Endothelial cell of umbilical vein (primary cell): ENCODE results near the gene SREBF1. TPM values are rescaled to one million over a fixed set of nuclear protein-coding genes. Genes with fewer than 3 reads are reported as not detected.

ENCODE experiments used
- BruUV-seq: library from RNA; stranded (reverse); fragments of 400-500 nt; replicated peaks from 2 replicates; lab custom pipeline; 2021; lab: Mats Ljungman, UMichigan
- CTCF ChIA-PET: fragments of 300-600, 350-600 bp; sonication (Branson Sonifier 250); formaldehyde crosslinking; loops from one replicate; lab custom pipeline; 2021; ENCODE audit warnings: antibody characterized with exemption, inconsistent platforms; lab: Charles Lee
- POLR2A ChIA-PET: fragments of 300-600, 350-600 bp; sonication (Branson Sonifier 250); formaldehyde crosslinking; loops from one replicate; lab custom pipeline; 2021; ENCODE audit warnings: antibody characterized with exemption, inconsistent platforms; lab: Charles Lee
- DNase-seq: peaks from one replicate; pipeline ENCODE4 v3.0.0-alpha.2; 2011; ENCODE audit warnings: low read depth, low spot score
- FAIRE-seq: peaks from 2 replicates; lab custom pipeline; 2011; peaks lifted over from hg19 to GRCh38; lab: Jason Lieb, UNC
- H2AFZ ChIP-seq: 2 replicates; pipeline ENCODE4 v1.6.0; 2012; ENCODE audit warnings: low read depth, low read length, control low read depth, inconsistent platforms
- H3K27ac ChIP-seq: 2 replicates; pipeline ENCODE4 v1.5.1; 2011; ENCODE audit warnings: low read depth, mild to moderate bottlenecking, control low read depth, low read length, moderate library complexity; ENCODE audit not compliant: insufficient read depth
- H3K27me3 ChIP-seq, 2 experiments: 2 replicates each; pipeline versions ENCODE4 v1.6.0 to v1.6.1; 2011; ENCODE audit warnings: low read length in 2 of 2, mixed read lengths in 1 of 2; ENCODE audit not compliant: control insufficient read depth in 2 of 2, insufficient read depth in 2 of 2
- H3K36me3 ChIP-seq, 2 experiments: 2 replicates in 1 of 2; 3 replicates in 1 of 2; pipeline ENCODE4 v1.5.1; 2011; ENCODE audit warnings: low read length in 2 of 2, mild to moderate bottlenecking in 1 of 2, moderate library complexity in 1 of 2; ENCODE audit not compliant: control insufficient read depth in 2 of 2, insufficient read depth in 2 of 2; ENCODE audit errors: extremely low read depth in 1 of 2
- H3K4me1 ChIP-seq: 3 replicates; pipeline ENCODE4 v1.5.1; 2011; ENCODE audit warnings: mild to moderate bottlenecking, low read length; ENCODE audit not compliant: control insufficient read depth, insufficient read depth; ENCODE audit errors: extremely low read depth
- H3K4me2 ChIP-seq: 2 replicates; pipeline ENCODE4 v1.6.1; 2011; ENCODE audit warnings: low read length, control low read depth, mixed read lengths; ENCODE audit not compliant: insufficient read depth
- H3K4me3 ChIP-seq, 3 experiments: fragments of 200-600 bp in 1 of 3; sonication (generic), shearing (Covaris generic) in 1 of 3; replicated peaks in 1 of 3; 2 replicates each; pipeline ENCODE4 v1.5.1; 2011 to 2016; ENCODE audit warnings: control low read depth in 3 of 3, low read length in 3 of 3, mild to moderate bottlenecking in 2 of 3, inconsistent platforms in 1 of 3, low read depth in 1 of 3, moderate library complexity in 1 of 3; ENCODE audit not compliant: insufficient read depth in 1 of 3
- H3K79me2 ChIP-seq: 2 replicates; pipeline ENCODE4 v1.6.0; 2012; ENCODE audit warnings: low read length, inconsistent platforms; ENCODE audit not compliant: control insufficient read depth, insufficient read depth
- H3K9ac ChIP-seq: replicated peaks from 2 replicates; pipeline ENCODE3; 2011; ENCODE audit warnings: low read length, control low read depth; ENCODE audit not compliant: insufficient read depth; ENCODE audit errors: extremely low read depth
- H3K9me1 ChIP-seq: replicated peaks from 3 replicates; pipeline ENCODE4 v1.6.0; 2011; ENCODE audit warnings: mild to moderate bottlenecking, low read length; ENCODE audit not compliant: control insufficient read depth, insufficient read depth; ENCODE audit errors: extremely low read depth
- H3K9me3 ChIP-seq: replicated peaks from 2 replicates; pipeline ENCODE4 v1.5.1; 2012; ENCODE audit warnings: low read length, inconsistent platforms; ENCODE audit not compliant: control insufficient read depth, insufficient read depth
- H4K20me1 ChIP-seq: replicated peaks from 2 replicates; pipeline ENCODE3; 2011; ENCODE audit warnings: mild to moderate bottlenecking, low read length; ENCODE audit not compliant: control insufficient read depth, insufficient read depth; ENCODE audit errors: extremely low read depth
- EZH2 ChIP-seq: IDR thresholded peaks from 2 replicates; pipeline ENCODE4 v1.6.1; 2012; ENCODE audit warnings: borderline replicate concordance, low read depth, mild to moderate bottlenecking, moderate library complexity, low read length, inconsistent platforms; ENCODE audit not compliant: severe bottlenecking
- GATA2 ChIP-seq: IDR thresholded peaks from 2 replicates; pipeline ENCODE4 v1.7.0; 2011; ENCODE audit warnings: low read depth, mild to moderate bottlenecking, moderate library complexity, mixed read lengths, low read length; ENCODE audit not compliant: insufficient read length, insufficient read depth
- JUN ChIP-seq: IDR thresholded peaks from 2 replicates; pipeline ENCODE4 v1.6.1; 2011; ENCODE audit warnings: borderline replicate concordance, low read depth; ENCODE audit not compliant: insufficient read length, insufficient read depth
- MAX ChIP-seq: IDR thresholded peaks from 2 replicates; pipeline ENCODE4 v1.6.1; 2011; ENCODE audit not compliant: insufficient read depth, insufficient read length
- MYC ChIP-seq: IDR thresholded peaks from one replicate; pipeline ENCODE4 v1.6.1; 2011; ENCODE audit warnings: mild to moderate bottlenecking, low read depth, low read length
- POLR2A ChIP-seq: IDR thresholded peaks from 2 replicates; pipeline ENCODE4 v1.6.1; 2012; ENCODE audit warnings: low read depth, mild to moderate bottlenecking, control low read depth, low read length
- POLR2AphosphoS5 ChIP-seq: IDR thresholded peaks from 2 replicates; pipeline ENCODE4 v1.6.1; 2012; ENCODE audit warnings: low read depth, mild to moderate bottlenecking, control low read depth, low read length, moderate library complexity; ENCODE audit not compliant: insufficient read depth
- dilution Hi-C: fragments of 300-500 bp; cut with MboI; formaldehyde crosslinking; loops from one replicate; pipeline ENCODE4 v1.15.0; 2019; ENCODE audit warnings: low sequenced_read_pairs; ENCODE audit not compliant: extremely low pct_ligation_motif_present
- intact Hi-C: fragments of 100-400 bp; cut with micrococcal nuclease; formaldehyde crosslinking; loops from one replicate; pipeline ENCODE4 v1.10.0; 2022
- polyA plus RNA-seq, 4 experiments: library from polyadenylated mRNA; depleted of rRNA in 3 of 4; stranded (reverse) in 3 of 4; unstranded in 1 of 4; fragments of >200 nt; gene quantifications; 2 replicates each; pipeline versions ENCODE4 v1.2.1 to v1.2.3, GENCODE V29; 2011 to 2012; ENCODE audit warnings: missing spikeins in 1 of 4
- total RNA-seq: library from RNA; stranded (reverse); gene quantifications from 2 replicates; pipeline ENCODE4 v1.2.3, GENCODE V29; 2021

The SREBF1 gene
- total and polyA plus RNA-seq, 2 donors (not counting 3 experiments of a cell fraction or from before 2014, with no cell fraction given) = 50.4 to 109 TPM

DNA sequence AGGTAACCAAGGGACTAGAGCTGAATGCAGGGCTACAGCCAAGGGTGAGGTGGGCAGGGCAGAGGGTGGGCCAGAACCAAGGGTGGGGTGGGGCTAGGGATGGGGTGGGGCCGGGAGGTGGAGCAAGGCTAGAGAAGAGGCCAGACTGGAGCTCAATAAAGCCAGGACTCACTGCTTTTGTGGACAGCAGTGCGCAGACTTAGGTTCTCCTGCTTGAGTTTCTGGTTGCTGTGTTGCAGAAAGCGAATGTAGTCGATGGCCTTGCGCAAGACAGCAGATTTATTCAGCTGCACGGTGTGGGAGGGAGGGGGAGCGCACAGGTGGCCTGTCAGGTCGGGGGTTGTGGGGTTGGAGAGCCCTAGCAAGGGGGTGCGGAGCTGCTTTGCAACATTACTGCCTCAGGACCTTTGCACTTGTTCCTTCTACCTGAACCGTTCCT is 18.7 kb downstream of the SREBF1 start:
- FAIRE-seq = peak; percentile 64
- dilution Hi-C loops = no loop called here
- Histone ChIP-seq H3K4me3 (no peak overlapping the region), H3K4me1 (peaks cover 14% of the 10 kb centered on the region), H3K9ac (no peak overlapping the region), H3K27me3 (no peaks in the 10 kb centered on the region), H2AFZ (no peak overlapping the region), H3K9me3 (no peaks in the 10 kb centered on the region), H3K36me3 (peaks cover 15 to 27% of the 10 kb centered on the region in 2 experiments), H3K4me2 (no peak overlapping the region), H3K9me1 (no peaks in the 10 kb centered on the region), H4K20me1 (no peaks in the 10 kb centered on the region), H3K27ac (no peak overlapping the region), H3K79me2 (peaks cover 22% of the 10 kb centered on the region)
- ChIA-PET POLR2A (no interaction called here), CTCF (interaction anchor here (0.6 to 1.0 kb wide), 3 partner anchors 16 to 215 kb away, joined by 3 read pairs; no protein-coding TSS in a partner anchor)
- BruUV-seq = no TSS peak
- no peak for DNase-seq
- no peak for TF ChIP-seq POLR2AphosphoS5
- TF ChIP-seq GATA2 = no peak
- TF ChIP-seq EZH2 = no peak
- TF ChIP-seq MAX = no peak
- intact Hi-C loops = loop anchor here (5.0 kb wide), 1 partner anchor 611 kb away; the partner anchor contains the start of gene PLD6

- Histone ChIP-seq H3K36me3 (peaks cover 15 to 29% of the 10 kb centered on the region in 2 experiments), H3K4me3 (no peak overlapping the region), H4K20me1 (no peaks in the 10 kb centered on the region), H3K79me2 (peaks cover 16% of the 10 kb centered on the region), H3K27me3 (no peaks in the 10 kb centered on the region), H3K9ac (no peak overlapping the region), H3K4me1 (peaks cover 10% of the 10 kb centered on the region), H3K27ac (no peak overlapping the region), H2AFZ (no peak overlapping the region), H3K4me2 (no peak overlapping the region), H3K9me1 (no peaks in the 10 kb centered on the region), H3K9me3 (no peaks in the 10 kb centered on the region)
- dilution Hi-C loops (no loop called here), intact Hi-C loops (loop anchor here (5.0 kb wide), 1 partner anchor 610 kb away; the partner anchor contains the start of gene PLD6)
- no TSS peak for BruUV-seq
- ChIA-PET CTCF (interaction anchor here (1.0 kb wide), 2 partner anchors 16 to 216 kb away, joined by 3 read pairs; no protein-coding TSS in a partner anchor), POLR2A (no interaction called here)
- DNase-seq (no peak), FAIRE-seq (no peak)
- no peak for TF ChIP-seq MYC
- TF ChIP-seq POLR2A = no peak
- no peak for TF ChIP-seq JUN
Measured at GRCh38 chr17:17817552-17817947, 19.2 kb downstream of the SREBF1 start.
